HG02759 (cell line): ENCODE data around the gene ANO7.

ENCODE experiments used
- ATAC-seq: cut with Tn5 transposase; IDR thresholded peaks from one replicate; pipeline ENCODE4 v1.9.1; 2021; ENCODE audit warnings: mild to moderate bottlenecking, moderate library complexity; ENCODE audit not compliant: unreplicated experiment

Gene ANO7

DNA sequence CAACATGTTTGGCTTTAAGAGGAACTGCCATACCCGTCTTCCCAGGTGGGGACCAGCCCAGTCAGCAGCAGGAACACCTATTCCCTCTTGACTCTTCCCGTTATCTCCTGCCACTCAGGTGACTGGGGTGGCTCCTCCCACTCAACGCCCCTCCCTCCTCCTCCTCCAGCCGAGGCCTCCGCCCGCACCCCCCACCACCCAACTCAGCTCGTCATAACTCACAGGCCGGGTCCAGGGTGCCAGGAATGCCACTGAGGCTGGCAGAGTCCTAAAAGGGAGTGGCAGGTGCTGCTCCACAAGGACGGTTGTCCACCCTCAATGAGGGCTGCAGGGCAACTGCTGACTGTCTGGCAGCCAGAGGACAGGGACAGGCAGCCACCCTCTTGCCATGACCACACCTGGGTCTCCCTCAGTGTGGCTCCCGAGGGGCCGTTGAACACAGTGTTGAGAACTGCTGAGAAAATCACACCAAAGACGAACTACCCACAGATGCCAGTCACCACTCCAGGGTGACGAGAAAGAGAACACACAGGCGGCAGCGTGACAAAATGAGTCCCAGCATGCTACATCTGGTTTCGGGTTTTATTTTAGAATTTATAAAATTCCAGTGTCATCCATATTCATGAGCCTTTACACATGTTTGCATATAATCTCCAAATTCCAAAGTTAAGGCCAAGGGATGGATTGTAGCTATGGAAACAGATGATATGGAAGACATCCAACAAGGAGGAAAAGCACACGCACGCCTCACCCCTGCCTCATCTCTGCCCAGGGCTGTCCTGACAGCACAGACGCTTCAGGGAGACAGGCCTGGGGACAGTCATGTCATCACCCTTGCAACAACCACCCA is 38.5 kb downstream of the ANO7 start:
- ATAC-seq = no peak

DNA sequence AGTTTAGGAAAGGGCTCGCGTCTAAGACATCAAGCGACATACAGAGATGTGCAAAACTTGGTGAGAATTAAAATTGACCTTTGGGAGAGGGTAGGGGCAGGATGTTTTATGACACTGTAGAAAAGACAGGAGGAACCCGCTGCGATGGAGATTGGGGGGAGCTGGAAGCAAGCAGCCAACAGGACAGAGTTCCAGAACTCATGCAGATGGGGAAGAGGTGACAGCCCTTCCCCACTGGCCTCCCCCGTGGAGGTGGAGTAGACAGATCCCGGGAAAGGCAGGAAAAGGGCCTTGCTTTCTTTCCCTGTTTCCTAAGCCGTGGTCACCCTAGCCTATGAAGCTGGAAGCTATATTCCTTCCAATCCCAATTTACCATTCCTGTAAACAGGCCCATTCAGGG is 39.1 kb downstream of the ANO7 start:
- ATAC-seq = no peak

DNA sequence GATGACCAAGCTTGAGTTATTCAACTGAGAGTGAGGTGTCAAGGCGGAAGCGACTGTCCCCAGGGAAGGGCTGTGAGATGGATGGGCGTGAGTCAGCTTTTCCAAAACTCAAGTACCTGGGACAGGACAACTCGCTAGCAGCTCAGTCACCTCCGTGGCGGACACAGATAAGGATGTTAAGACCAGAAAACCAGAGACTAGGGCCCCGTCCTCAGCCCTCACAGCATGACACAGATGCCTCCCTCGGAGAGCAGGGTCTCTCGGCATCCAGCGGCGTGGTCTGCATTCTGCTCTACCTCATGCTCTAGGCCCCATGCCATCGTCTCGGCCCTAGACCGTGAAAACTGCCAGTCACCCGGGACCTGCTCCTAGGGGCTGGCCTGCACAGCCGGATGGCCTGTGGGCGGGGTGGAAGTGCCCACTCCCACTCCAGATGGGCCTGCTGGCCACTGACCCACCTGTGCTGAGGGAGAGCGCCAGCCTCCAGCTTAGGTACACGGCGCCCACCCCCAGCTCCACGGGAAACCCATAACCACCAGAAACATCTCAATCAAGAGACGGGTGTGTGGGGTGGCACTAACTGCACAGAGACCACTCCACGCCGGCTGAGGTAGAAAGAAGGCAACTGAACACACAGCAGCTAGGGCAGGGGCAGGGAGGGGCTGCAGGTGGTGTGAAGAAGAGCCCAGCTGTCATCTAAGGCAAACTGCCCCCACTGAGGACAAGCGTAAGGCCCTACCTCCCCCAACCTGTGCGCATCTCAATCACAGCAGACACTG is 39.8 kb downstream of the ANO7 start:
- ATAC-seq = no peak

DNA sequence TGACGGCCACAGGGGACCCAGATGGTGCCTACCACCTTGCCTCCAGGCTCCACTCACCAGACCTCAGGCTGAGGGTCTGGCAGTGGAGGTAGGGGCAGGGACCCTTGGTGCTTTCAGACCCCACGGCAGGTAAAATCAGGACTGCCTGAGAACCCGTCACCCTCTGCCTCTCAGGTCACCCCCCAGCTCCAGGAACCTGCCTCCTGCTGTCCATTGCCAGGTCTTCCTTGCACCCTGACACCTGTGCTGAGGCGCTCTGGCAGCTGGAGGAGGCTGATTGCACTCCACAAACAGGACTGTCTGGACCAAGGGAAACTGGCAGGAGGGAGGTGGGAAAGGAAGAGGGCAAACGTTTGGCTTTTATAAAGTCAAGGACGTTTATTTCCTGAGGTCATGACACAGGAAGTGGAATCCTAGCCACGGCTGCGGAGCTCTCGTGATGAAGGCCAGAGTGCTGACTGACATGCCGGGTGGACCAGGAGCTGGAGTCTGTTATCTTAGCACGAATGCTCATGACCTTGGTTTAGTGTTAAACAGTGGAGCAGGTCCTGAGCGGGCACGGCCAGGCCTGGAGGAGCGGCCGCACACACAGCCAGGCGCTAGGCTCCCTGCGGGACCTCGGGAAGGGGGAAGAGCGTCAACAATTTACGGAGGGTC is 40.5 kb downstream of the ANO7 start:
- no peak for ATAC-seq

DNA sequence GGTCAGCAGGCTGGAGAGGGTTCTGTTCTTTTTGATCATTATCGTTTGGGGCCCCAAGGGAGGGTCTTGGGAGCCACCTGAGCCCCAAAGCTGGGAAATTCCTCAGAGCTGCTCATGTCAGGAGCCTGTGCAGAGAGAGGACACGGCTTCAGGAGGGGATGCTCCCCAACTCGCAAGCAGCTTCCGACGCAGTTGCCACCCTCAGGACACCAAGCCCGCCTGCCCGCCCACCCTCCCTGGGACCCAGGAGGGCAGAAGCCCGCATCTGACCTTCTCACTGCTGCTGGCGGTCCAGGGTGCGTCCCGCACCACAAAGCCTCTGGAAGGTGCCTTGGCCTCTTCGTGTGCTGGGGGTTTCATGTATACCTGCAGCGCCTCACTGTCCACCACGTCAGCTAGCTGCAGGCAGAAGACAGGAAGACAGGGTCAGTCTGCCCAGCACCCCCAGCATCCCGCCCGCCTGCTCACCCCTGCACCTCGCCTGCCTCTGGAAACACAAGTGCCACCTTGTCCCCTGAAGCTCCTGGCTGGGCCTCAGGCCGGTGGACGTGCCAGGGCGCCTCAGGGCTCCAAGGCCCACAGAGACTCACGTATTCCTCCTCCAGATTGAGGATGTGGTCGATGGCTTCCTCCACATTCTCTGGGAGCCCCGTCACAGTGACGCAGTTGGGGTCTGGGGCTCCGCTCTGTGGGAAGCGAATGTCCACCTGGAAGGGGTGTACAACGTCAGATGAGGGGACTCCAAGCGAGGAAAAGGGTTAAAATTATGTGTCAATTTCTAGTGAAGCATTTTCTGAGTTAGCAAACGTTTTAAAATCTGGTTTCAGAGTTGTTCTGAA is 41.3 kb downstream of the ANO7 start:
- ATAC-seq = no peak

DNA sequence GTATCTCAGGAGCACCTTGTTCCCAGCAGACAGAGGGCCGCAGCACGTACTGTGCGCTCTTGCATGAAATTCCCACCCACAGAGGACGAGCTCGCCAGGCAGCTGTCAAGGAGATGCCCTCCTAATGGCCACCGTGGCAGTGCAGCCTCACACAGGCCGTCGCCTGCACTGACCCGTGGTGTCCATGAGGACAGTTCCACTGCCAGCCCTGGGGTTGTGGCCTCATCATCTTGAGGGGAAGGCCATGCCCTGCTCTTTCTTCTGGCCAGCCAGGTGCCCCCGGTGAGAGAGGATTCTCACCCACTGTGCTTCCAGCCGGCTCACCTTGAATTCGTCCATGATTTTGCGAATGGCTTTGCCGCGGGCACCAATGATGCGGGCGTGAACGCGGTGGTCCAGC is 42.0 kb downstream of the ANO7 start:
- ATAC-seq = no peak

DNA sequence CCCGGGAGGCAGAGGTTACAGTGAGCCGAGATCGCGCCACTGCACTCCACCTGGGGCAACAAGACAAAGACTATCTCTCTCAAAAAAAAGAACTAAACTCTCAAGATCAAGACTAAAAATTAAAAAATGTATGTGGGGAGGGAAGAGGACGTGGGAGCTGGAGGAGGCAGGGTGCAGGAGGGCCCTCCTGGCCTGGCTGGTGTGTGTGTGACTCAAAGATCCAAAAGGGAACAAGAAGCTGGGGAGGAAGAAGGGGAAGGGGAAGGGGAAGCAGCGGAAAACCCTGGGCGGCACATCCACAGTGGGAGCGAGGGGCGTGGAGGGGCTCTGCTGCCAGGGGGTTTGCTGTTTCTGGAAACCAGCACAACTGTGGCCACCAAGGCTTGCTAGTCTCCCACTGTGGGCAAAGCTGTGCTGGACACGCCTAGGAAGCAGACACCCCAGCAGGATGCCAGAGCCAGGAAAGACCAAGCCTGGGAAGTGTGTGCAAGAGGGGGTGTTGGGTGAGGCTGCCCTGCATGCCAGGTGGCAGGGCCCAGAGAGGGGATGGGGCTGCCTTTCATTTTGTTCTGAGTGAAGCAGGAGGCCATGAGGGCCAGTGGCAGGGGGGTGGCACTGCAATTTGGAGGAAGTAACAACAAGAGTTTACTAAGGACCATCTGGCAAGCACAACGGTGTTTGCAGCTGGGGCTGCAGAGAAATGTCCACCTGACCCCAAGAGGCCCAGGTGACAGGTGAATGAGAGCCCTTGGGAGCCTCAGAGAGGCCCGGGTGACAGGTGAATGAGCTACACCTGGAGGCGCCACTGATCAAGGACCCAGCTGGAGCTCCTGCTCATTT is 44.5 kb downstream of the ANO7 start:
- no peak for ATAC-seq

DNA sequence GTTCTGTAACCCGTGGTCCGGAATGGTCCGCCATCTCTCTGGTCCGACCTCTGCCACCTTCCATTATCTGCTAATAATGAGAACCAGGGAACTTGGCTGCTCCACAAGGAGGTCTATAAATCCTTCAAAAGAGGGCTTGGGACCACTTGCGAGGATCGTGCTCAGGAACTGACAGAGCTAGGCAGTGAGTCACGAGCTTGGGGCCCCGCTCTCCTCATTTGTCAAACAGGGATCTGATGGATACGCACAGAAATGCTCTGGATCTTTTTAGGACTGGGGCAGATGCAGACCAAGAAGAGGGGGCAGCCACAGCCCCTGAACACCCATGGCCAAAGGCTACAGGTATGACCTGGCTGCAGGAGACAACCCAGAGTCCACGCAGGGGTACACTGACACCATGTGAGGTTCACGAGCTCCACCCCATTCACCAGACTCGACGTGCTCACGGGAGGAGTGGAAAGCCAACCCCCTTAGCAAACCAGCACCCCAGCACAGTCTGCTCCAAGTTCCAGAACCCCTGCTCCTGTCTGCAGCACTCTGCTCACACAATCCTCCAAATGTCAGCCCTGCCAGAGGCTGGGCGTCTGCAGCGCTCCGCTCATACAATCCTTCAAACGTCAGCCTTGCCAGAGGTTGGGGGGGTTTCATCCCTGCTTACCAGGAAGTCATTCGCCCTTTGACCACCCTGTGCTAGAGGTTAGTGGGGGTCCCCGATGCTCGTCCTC is 45.8 kb downstream of the ANO7 start:
- no peak for ATAC-seq

DNA sequence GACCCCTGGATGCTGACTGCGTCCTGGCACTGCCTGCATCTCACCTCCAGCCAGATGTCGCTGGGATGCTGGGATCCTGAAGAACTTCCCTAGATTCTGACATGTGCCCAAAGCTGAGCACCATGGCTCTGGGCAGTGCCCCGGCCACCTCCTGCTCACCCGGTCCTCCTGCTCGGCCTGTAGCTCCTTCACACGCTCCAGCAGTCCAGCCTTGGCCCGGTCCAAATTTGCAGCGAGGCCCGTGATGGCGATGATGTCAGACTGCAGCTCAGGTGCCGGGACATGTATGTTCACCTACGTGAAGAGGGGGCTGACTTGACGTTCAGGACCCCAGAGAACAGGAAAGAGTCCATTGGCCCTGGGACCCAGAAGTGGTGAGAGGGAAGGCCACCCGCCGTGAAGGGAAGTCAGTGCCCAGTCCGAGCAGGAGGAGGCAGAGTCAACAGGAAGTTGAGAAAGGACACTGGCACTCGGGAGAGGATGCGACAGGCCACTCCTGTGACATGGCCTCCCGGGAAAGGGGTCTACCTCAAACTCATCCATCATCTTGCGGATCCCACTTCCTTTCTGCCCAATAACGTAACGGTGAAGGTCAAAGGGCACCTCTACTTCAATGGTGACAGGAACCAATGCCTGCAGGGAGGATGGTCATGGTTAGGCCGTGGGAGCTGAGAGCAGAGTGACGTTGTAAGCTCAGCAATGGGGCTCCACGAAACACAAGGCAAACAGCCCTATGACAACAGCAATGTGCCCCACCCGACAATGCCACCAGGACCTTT is 46.7 kb downstream of the ANO7 start:
- no peak for ATAC-seq

DNA sequence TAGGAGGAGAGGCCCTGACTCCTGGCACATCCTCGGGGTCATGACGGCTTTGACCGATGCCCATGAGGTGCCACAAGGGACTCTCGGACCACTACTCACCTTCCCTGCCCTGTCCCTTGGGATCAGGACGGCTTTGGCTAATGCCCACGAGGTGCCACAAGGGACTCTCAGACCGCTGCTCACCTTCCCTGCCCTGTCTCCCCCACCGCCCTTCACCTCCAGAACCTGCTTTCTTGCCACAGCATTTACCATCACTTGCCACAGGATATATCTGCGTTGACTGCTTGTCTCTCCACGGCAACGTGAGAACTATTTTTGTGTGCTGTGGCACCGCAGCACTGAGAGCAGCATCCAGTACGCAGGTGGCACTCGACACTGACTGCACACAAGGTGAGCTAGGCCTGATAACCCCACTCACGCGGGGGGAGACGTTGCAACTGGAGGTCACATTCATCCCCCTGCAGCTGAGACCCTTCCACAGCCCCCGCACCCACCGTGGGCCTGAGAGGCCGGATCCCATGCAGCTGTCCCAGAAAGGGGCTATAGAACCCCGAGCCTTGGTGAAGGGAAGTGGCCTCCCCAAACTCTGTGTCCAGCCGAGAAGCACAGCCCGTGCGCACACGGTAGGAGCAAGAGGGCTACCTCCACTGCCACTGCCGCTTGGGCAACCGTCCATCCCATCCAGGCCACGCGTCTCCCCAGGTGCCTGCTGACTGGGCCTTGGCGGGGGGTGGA is 47.5 kb downstream of the ANO7 start:
- ATAC-seq = no peak

GRCh38 chr2:241237047-241237446 is 48.6 kb downstream of the ANO7 start:
- no peak for ATAC-seq

DNA sequence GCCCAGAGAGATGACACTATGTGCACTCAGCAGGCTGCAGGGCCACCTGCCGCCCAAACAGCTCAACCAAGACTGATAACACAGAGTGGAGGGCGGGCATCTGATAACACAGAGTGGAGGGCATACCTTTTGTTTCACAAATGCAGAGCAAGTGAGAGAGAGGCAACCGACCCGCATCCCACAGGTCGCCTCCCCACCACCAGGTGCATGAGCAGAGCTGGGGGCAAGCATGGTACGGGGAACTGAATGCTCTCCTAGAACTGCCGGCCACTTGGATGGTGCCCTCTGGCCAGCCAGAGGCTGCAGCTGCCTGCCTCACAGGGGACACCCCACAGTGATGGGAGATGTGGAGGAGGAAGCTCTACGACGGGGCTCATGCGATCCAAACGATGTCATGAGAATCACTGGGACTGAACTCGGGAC is 49.5 kb downstream of the ANO7 start:
- no peak for ATAC-seq

- no peak for ATAC-seq
These were observed 50.3 kb downstream of the ANO7 start for GRCh38 chr2:241238693-241239198.

- no peak for ATAC-seq
These were observed 51.2 kb downstream of the ANO7 start for GRCh38 chr2:241239552-241240202.

- ATAC-seq = no peak
These were observed 52.0 kb downstream of the ANO7 start for GRCh38 chr2:241240320-241241004.

GRCh38 chr2:241241669-241242068 is 53.2 kb downstream of the ANO7 start:
- ATAC-seq = no peak

GRCh38 chr2:241242306-241242705 is 53.8 kb downstream of the ANO7 start:
- no peak for ATAC-seq
